Esophagus squamous epithelium (tissue), 4 donors: Measurements from ENCODE around the gene ZNF512B.

ENCODE experiments used
- CTCF ChIP-seq, 6 experiments: fragments of 450-650 bp in 4 of 6; fragments of 200-600 bp in 2 of 6; sonication (generic) in 2 of 6; IDR thresholded peaks; one replicate each; pipeline ENCODE4 v1.5.1; 2016 to 2019; ENCODE audit warnings: antibody characterized with exemption in 6 of 6, mild to moderate bottlenecking in 4 of 6, moderate library complexity in 4 of 6
- POLR2A ChIP-seq, 4 donors: fragments of 450-650 bp; IDR thresholded peaks; one replicate each; pipeline ENCODE4 v1.6.1; 2017; ENCODE audit warnings: antibody characterized with exemption in 4 of 4, mild to moderate bottlenecking in 4 of 4, moderate library complexity in 3 of 4

- TF ChIP-seq POLR2A (IDR thresholded peaks at IDR 0.05) (no peak), CTCF (IDR thresholded peaks at IDR 0.05) (no peak)
Measured at GRCh38 chr20:63976980-63977738, 7.4 kb upstream of the ZNF512B start.
